NCI-H524 (cell line): ENCODE results near the gene HYOU1.
"Not testable (repeated sequence)": the region's sequence is repeated elsewhere in the genome, so short reads cannot be mapped to it uniquely, and the experiment has no call there.

Experiments used
- DNase-seq, 2 experiments: peaks; one replicate each; lab custom pipeline; 2025; lab: John Stamatoyannopoulos, UW

HYOU1 gene

GRCh38 chr11:119021631-119022030 lies 35.4 kb downstream of the HYOU1 start:
- no peak for DNase-seq

DNA sequence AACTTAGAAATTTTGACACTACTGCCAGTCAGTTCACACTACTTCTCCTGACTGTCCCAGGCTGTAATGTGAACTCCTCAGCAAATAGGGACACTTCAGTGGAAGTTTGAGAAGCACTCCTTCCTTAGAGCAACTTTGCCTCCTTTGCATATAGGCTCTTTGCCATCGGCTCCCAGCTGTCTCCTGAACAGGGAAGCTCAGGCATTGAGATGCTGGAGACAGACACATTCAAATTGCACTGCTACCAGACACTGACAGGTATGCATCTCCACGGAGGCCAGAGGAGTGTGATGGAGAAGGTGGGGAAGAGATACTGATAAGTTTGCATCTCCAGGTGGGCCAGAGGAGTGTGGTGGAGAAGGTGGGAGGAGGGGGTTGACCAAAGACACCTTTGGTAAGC lies 37.0 kb downstream of the HYOU1 start:
- DNase-seq: no peak

GRCh38 chr11:119018074-119018938 lies 38.7 kb downstream of the HYOU1 start, which contains the start of the genes RPS25 and TRAPPC4:
Gene RPS25, minus strand, starts transcription at chr11:119018343. Its CDS starts 59 bp downstream, at chr11:119018284.
Gene TRAPPC4, plus strand, starts transcription at chr11:119018766. Its CDS starts 30 bp downstream, at chr11:119018796.
- peak; percentile 91 to 95 for DNase-seq

DNA sequence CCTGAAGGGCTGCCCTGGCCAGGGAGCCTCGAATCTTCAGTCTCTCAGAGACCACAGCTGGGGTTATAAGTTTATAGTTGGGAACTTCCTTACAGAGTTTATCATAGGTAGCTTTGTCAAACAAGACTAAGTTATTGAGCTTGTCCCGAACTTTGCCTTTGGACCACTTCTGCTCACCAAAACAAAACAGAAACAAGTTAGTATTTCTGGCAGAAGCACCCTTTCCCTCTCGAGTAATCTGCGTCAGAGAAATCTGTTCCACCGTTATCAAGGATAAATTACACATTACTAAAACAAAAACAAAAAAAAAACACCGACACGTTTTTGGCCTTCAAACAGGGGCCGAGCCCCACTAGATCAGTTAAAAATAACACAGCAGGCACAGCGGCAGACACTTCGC lies 39.6 kb downstream of the HYOU1 start:
- not testable (repeated sequence) for DNase-seq

DNA sequence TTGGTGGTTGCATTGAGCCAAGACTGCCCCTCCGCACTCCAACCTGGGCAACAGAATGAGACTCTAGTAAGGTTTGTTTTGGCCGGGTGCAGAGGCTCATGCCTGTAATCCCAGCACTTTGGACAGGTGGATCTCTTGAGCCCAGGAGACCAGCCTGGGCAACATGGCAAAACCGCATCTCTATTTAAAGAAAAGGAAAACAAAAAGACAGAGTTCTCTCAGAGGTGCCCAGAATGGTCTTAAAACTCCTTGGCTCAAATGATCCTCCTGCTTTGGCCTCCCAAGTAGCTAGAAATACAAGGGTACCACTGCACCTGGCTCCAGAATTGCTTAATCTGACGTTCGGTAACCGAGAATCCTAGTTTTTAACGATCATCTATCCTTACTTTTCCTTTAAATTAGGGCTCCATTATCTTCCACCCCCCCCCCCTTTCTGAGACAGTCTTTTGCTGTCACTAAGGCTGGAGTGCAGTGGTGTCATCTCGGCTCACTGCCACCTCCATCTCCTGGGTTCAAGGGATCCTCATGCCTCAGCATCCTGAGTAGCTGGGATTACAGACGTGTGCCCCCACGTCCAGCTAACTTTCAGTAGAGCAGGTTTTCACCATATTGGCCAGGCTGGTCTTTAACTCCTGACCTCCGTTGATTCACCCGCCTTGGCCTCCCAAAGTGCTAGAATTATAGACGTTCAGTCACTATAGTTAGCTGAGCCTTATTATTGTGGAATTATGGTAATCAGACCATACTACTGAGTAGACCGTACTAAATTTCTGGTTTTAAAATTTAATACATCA lies 40.6 kb downstream of the HYOU1 start:
- DNase-seq: no peak

DNA sequence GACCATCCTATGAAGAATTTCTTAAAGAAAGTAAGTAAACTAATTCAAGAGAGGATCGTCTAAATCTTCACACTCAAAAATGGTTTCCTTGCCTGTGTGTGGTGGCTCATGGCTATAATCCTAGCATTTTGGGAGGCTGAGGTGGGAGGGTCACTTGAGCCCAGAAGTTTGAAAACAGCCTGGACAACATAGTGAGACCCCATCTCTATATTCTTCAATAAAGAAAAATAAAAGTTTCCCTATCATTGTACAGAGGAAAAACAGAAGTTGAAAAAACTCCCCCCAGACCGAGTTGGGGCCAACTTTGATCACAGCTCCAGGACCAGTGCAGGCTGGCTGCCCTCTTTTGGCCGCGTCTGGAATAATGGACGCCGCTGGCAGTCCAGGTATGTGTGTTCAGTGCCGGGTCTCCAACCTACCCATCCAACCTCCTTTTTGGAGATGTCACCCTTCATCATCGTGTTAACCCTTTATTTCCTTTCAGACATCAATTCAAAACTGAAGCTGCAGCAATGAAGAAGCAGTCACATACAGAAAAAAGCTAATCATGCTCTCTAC lies 41.9 kb downstream of the HYOU1 start:
- DNase-seq: peak in 1 of 2 experiments; percentile 21

GRCh38 chr11:119014209-119014924 lies 42.6 kb downstream of the HYOU1 start:
- no peak for DNase-seq

- no peak for DNase-seq
These were observed 44.3 kb downstream of the HYOU1 start for GRCh38 chr11:119012629-119013170.

DNA sequence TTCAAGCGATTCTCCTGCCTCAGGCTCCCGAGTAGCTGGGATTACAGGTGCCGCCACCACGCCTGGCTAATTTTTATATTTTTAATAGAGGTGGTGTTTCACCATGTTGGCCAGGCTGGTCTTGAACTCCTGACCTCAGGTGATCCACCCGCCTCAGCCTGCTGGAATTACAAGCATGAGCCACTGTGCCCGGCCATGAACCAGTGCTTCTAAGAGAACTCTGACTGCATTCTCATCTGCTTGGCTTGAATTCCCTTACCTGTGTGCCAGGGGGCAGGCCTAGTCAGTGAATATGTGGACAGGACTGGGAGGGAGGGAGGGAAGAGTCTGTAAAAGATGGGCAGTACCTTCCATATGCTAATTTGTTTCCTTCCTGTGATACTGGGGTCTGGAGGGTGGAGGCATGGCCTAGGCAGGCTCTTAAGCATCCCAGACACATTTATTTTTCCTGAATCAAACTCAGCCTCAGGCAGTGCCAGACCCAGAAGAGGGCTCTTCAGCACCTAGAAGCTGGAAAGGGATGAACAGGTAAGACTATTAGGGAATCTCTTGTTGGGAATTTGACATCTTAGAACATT lies 45.4 kb downstream of the HYOU1 start:
- DNase-seq: no peak

GRCh38 chr11:119006656-119007055 lies 50.3 kb downstream of the HYOU1 start:
- DNase-seq: no peak

DNA sequence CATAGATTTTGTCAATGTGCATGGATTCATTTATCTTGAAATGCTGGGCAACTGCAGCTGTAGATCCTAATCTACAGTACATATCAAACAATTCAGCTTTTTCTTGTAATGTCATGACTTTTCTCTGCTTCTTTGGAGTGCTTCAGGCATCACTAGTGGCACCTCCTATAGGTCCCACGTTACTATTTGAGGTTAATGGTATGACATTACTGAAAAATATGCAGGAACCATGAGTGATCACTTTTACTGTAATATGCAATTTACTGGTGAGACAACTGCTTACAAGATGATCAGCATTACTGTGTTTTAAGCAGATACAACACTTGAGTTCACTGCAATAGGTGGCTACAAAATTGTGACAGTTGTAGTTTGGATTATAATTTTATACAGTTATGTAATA lies 56.1 kb downstream of the HYOU1 start:
- DNase-seq: no peak

DNA sequence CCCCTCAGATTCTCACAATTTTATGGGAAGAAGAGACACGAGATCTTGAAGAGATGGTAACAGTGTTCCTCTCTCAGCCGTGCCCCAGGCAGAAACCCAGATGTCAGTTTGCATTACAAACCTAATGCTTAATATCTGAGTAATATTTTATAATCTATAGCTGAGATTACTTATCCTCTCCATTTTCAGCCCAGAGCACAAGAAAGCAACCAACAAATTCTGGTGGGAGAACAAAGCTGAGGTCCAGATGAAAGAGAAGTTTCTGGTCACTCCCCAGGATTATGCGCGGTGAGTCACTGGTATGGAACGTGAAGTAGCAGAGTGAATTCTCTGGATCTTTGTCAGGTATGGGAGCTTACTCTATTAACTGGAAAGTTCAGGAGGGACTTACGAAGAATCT lies 58.2 kb downstream of the HYOU1 start:
- no peak for DNase-seq

GRCh38 chr11:118998388-118998717 lies 58.7 kb downstream of the HYOU1 start:
- DNase-seq: no peak

DNA sequence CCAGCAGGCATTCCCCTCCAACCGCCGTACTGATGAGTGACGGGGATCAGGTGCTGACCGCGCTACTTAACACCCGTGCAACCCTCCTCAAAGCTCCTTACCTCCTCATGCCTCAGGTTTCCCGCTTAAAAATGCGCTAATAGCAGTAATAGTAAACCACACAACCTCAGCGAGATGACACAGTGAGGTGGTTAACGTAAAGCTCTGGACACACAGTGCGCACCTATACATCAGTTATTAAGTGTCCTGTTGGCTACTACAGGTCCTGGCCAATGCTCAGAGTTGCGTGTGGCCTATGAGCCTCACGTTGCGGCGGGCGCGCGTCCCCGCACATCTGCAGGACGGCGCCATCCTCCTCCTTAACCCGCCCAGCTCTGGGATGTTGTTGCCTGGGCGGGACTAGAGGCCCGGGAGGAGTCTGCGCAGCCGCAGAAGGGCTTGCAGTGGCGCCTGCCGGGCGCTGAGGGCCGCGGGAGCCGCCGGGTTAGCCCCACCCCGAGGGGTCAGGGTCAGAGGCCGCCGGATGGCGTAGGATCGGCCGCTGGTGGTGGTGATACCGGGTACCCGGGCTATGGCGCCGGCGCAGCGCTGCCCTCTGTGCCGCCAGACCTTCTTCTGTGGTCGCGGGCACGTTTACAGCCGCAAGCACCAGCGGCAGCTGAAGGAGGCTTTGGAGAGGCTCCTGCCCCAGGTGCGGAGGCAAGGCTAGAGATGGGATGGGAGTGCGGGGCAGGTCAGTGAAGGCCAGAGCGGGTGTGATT lies 59.2 kb downstream of the HYOU1 start, which contains the start of gene CENATAC:
TSS of gene CENATAC (plus strand) at position 512 of the 761 bp plus-strand sequence. CDS start at position 572, 60 bp downstream.
- DNase-seq: peak; percentile 82 to 90

DNA sequence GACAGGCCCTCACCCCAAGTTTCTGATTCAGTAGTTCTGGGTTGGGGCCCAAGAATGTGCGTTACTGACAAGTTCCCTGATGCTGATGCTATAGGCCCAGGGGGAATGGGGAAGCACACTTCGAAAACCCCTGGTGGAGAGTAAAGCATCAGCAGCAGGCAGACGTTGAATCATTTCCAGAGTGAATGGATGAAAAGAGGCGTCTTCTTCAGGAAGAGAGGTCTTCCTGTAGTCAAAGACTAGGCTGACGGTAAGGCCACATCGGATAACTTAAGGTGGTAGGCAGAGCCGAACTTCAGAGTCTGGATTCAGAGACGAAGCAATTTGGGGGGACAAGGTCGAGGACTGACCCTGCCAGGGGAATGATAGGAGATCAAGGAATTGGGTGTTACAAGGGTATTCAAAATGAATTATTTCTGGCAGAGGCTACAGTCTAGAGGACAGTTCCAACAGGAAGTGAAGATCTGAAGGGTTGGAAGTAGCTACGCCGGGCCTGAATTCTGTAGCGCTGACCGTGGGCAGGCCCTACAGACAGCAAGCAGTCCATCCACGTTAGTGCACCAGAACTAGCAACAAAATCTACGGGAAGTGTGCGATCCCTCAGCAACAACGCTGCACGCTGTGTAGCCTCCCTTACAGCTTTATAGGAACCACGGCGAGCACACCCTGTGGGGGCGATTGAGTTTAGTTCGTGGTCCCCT lies 59.9 kb downstream of the HYOU1 start:
- DNase-seq: no peak
